ENCODE measurements around the gene TCP11. TPM values are rescaled to one million over a fixed set of nuclear protein-coding genes. Genes with fewer than 3 reads are reported as not detected.
A peak's percentile ranks its signal among the peaks of the same experiment; 100 is the strongest.

Gene TCP11
- polyA plus RNA-seq, 1 of the 3 experiments (the other 2 are of a cell fraction): 0.16 TPM

GRCh38 chr6:35087361-35088280 lies 53.5 kb downstream of the TCP11 start:
- Histone ChIP-seq H3K9me3 (no peaks in the 10 kb centered on the region), H3K27ac (ENCODE audit: low read depth in 2 of 2, low read length in 1 of 2) (no peak overlapping the region), H3K9ac (no peak overlapping the region), H3K4me2 (no peak overlapping the region), H3K79me2 (ENCODE audit: insufficient read depth) (no peaks in the 10 kb centered on the region), H3K36me3 (replicated peaks in 1 of 2; ENCODE audit: control insufficient read depth in 1 of 2, insufficient read depth in 2 of 2, low read length in 1 of 2) (peaks cover 0 to 37% of the 10 kb centered on the region in 2 experiments), H3F3A (replicated peaks; ENCODE audit: insufficient read depth) (no peaks in the 10 kb centered on the region), H3K9me2 (no peaks in the 10 kb centered on the region), H4K20me1 (ENCODE audit: insufficient read depth) (no peaks in the 10 kb centered on the region), H3K27me3 (ENCODE audit: insufficient read depth) (no peaks in the 10 kb centered on the region), H3K4me1 (ENCODE audit: control insufficient read depth in 1 of 2, insufficient read depth in 2 of 2, low read depth in 1 of 2, low read length in 1 of 2) (peaks cover 7 to 19% of the 10 kb centered on the region in 2 experiments; a peak in 3 of 4 replicates), H2AFZ (ENCODE audit: low read depth) (no peak overlapping the region), H3K4me3 (ENCODE audit: low read depth in 2 of 2, low read length in 1 of 2) (no peak overlapping the region)
- 95% methylated on average over 16 of the region's 22 CpGs for WGBS (ENCODE audit: low lambda C conversion rate)
- no peak for TF ChIP-seq IRF3 (IDR thresholded peaks at IDR 0.05; ENCODE audit: low read depth, low read length)
- DNase-seq: peak; percentile 7
- ChIA-PET CTCF (interaction anchor here (1.1 kb wide), 1 partner anchor 158 kb away, joined by 5 read pairs; no protein-coding TSS in a partner anchor), POLR2A (no interaction called here)

DNA sequence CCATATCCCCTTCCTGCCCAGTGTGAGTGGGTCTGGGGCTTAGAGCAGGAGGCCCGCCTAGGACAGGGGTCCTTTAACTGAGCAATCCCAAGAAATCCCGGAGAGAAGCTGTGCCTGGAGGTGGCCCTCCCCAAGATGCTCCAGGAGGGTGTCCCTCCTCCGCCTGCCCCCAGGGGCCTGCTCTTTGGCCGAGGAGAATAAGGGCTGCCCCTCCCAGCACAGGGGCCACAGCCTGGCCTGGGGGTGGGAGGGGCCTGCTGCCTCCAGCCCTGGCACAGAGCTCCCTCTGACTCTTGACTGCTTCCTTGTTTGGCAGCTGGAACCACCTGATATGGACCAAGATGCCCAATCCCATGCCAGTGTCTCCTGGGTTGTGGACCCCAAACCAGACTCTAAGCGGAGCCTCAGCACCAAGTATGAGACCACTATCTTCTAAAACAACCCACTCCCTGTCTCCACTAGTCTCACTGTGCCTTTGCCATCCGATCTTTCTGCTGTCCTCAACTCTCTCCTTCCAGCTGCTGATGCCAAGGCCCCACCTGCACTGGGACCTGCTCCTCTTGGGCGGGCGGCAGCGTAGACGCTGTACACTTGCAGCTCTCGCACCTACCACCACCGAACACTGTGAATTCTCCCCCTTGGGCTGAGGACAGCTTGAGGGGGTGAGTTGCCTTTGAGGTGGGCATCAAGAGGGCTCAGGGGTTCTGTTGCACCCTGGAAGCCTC lies 54.3 kb downstream of the TCP11 start:
- Histone ChIP-seq H3K27me3 (ENCODE audit: insufficient read depth) (no peaks in the 10 kb centered on the region), H3K9ac (no peak overlapping the region), H3K4me1 (ENCODE audit: control insufficient read depth in 1 of 2, insufficient read depth in 2 of 2, low read depth in 1 of 2, low read length in 1 of 2) (peaks cover 0 to 11% of the 10 kb centered on the region in 2 experiments; a peak in 1 of 4 replicates), H4K20me1 (ENCODE audit: insufficient read depth) (no peaks in the 10 kb centered on the region), H3K27ac (ENCODE audit: low read depth in 2 of 2, low read length in 1 of 2) (no peak overlapping the region), H3K9me3 (no peaks in the 10 kb centered on the region), H3K4me3 (ENCODE audit: low read depth in 2 of 2, low read length in 1 of 2) (no peak overlapping the region), H3K4me2 (no peak overlapping the region), H2AFZ (ENCODE audit: low read depth) (no peak overlapping the region), H3K36me3 (replicated peaks in 1 of 2; ENCODE audit: control insufficient read depth in 1 of 2, insufficient read depth in 2 of 2, low read length in 1 of 2) (peaks cover 0 to 39% of the 10 kb centered on the region in 2 experiments), H3K9me2 (no peaks in the 10 kb centered on the region), H3K79me2 (ENCODE audit: insufficient read depth) (no peaks in the 10 kb centered on the region), H3F3A (replicated peaks; ENCODE audit: insufficient read depth) (no peaks in the 10 kb centered on the region)
- no peak for DNase-seq
- ChIA-PET POLR2A (no interaction called here), CTCF (no interaction called here)
- TF ChIP-seq GATA2 (CRISPR knock-in tag; IDR thresholded peaks at IDR 0.05): no peak
- no peak for TF ChIP-seq RFX5 (IDR thresholded peaks at IDR 0.05; ENCODE audit: low read length)
- TF ChIP-seq, protein P1, sequence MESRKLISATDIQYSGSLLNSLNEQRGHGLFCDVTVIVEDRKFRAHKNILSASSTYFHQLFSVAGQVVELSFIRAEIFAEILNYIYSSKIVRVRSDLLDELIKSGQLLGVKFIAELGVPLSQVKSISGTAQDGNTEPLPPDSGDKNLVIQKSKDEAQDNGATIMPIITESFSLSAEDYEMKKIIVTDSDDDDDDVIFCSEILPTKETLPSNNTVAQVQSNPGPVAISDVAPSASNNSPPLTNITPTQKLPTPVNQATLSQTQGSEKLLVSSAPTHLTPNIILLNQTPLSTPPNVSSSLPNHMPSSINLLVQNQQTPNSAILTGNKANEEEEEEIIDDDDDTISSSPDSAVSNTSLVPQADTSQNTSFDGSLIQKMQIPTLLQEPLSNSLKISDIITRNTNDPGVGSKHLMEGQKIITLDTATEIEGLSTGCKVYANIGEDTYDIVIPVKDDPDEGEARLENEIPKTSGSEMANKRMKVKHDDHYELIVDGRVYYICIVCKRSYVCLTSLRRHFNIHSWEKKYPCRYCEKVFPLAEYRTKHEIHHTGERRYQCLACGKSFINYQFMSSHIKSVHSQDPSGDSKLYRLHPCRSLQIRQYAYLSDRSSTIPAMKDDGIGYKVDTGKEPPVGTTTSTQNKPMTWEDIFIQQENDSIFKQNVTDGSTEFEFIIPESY (IDR thresholded peaks at IDR 0.05; ENCODE audit: borderline replicate concordance, low read depth): no peak
- TF ChIP-seq TCF12 (IDR thresholded peaks at IDR 0.05): no peak
- TF ChIP-seq GABPA (IDR thresholded peaks at IDR 0.05; ENCODE audit: low read depth): no peak
- TF ChIP-seq POLR2AphosphoS5 (IDR thresholded peaks at IDR 0.05; ENCODE audit: low read depth, low read length): no peak
- TF ChIP-seq EP300 (IDR thresholded peaks at IDR 0.05; ENCODE audit: borderline replicate concordance in 1 of 2, low read depth in 1 of 2, low read length in 1 of 2): no peak
- no peak for TF ChIP-seq SIN3A (IDR thresholded peaks at IDR 0.05; ENCODE audit: borderline replicate concordance, low read depth, low read length)
- no peak for TF ChIP-seq MAX (IDR thresholded peaks at IDR 0.05; ENCODE audit: low read depth)
- TF ChIP-seq, protein P2, sequence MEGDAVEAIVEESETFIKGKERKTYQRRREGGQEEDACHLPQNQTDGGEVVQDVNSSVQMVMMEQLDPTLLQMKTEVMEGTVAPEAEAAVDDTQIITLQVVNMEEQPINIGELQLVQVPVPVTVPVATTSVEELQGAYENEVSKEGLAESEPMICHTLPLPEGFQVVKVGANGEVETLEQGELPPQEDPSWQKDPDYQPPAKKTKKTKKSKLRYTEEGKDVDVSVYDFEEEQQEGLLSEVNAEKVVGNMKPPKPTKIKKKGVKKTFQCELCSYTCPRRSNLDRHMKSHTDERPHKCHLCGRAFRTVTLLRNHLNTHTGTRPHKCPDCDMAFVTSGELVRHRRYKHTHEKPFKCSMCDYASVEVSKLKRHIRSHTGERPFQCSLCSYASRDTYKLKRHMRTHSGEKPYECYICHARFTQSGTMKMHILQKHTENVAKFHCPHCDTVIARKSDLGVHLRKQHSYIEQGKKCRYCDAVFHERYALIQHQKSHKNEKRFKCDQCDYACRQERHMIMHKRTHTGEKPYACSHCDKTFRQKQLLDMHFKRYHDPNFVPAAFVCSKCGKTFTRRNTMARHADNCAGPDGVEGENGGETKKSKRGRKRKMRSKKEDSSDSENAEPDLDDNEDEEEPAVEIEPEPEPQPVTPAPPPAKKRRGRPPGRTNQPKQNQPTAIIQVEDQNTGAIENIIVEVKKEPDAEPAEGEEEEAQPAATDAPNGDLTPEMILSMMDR (IDR thresholded peaks at IDR 0.05): no peak
- TF ChIP-seq RXRA (IDR thresholded peaks at IDR 0.05; ENCODE audit: borderline replicate concordance, low read depth): no peak
- no peak for TF ChIP-seq RAD21 (IDR thresholded peaks at IDR 0.05; ENCODE audit: low read length)
- TF ChIP-seq NRF1 (IDR thresholded peaks at IDR 0.05; ENCODE audit: low read depth, low read length): no peak
- no peak for TF ChIP-seq FOXJ3 (CRISPR knock-in tag; IDR thresholded peaks at IDR 0.05)
- no peak for TF ChIP-seq JUND (IDR thresholded peaks at IDR 0.05)
- TF ChIP-seq CHD2 (IDR thresholded peaks at IDR 0.05; ENCODE audit: low read length, partially characterized antibody): no peak
- TF ChIP-seq PBX3 (IDR thresholded peaks at IDR 0.05): no peak
- 94% methylated on average over 5 of the region's 12 CpGs for WGBS (ENCODE audit: low lambda C conversion rate)

Data from SK-N-SH (cell line).